IMR-90 (cell line): Measurements from ENCODE around the gene ETV6. TPM values are rescaled to one million over a fixed set of nuclear protein-coding genes. Genes with fewer than 3 reads are reported as not detected.
A peak's percentile ranks its signal among the peaks of the same experiment; 100 is the strongest.

Source experiments
- ATAC-seq: fragments of 200-7000 bp; cut with Tn5 transposase; 2 replicates; pipeline ENCODE4 v1.9.1; 2020; ENCODE audit warnings: low read depth, mild to moderate bottlenecking, moderate library complexity
- BruUV-seq: library from RNA; stranded (reverse); fragments of 400-500 nt; replicated peaks from 2 replicates; lab custom pipeline; 2021; lab: Mats Ljungman, UMichigan
- CTCF ChIA-PET: fragments of 300-600 bp; formaldehyde crosslinking; extraction: SDS; loops from one replicate; lab custom pipeline; 2021; ENCODE audit warnings: antibody characterized with exemption; lab: Yijun Ruan, JAX
- POLR2A ChIA-PET: fragments of 300-600 bp; sonication (Branson Sonifier 250); formaldehyde crosslinking; loops from one replicate; lab custom pipeline; 2022; ENCODE audit warnings: antibody characterized with exemption; ENCODE audit not compliant: unreplicated experiment; lab: Charles Lee
- DNase-seq: peaks from one replicate; pipeline ENCODE4 v3.0.0; 2013
- H2AFZ ChIP-seq: replicated peaks from 2 replicates; pipeline ENCODE3; 2013; ENCODE audit warnings: low read length, mild to moderate bottlenecking; ENCODE audit not compliant: poor library complexity
- H2AK5ac ChIP-seq: 2 replicates; pipeline ENCODE4 v1.6.1; 2013; ENCODE audit warnings: low read depth, low read length, inconsistent platforms
- H2AK9ac ChIP-seq: replicated peaks from 2 replicates; pipeline ENCODE3; 2013; ENCODE audit warnings: mild to moderate bottlenecking, low read depth, low read length, moderate library complexity; ENCODE audit not compliant: poor library complexity
- H2BK120ac ChIP-seq: 2 replicates; pipeline ENCODE4 v1.6.1; 2013; ENCODE audit warnings: low read depth, low read length, inconsistent platforms
- H2BK15ac ChIP-seq: 3 replicates; pipeline ENCODE4 v1.6.1; 2013; ENCODE audit warnings: low read depth, low read length, inconsistent platforms
- H2BK20ac ChIP-seq: 2 replicates; pipeline ENCODE4 v1.6.1; 2013; ENCODE audit warnings: low read depth, mild to moderate bottlenecking, inconsistent platforms, low read length, moderate library complexity
- H2BK5ac ChIP-seq: 2 replicates; pipeline ENCODE4 v1.6.1; 2013; ENCODE audit warnings: mild to moderate bottlenecking, low read depth, low read length, inconsistent platforms; ENCODE audit not compliant: poor library complexity, severe bottlenecking
- H3K14ac ChIP-seq: replicated peaks from 2 replicates; pipeline ENCODE4 v1.6.1; 2013; ENCODE audit warnings: low read depth, low read length, inconsistent platforms
- H3K18ac ChIP-seq: 2 replicates; pipeline ENCODE4 v1.6.1; 2013; ENCODE audit warnings: low read depth, low read length, control low read depth
- H3K23ac ChIP-seq: 2 replicates; pipeline ENCODE4 v1.6.1; 2013; ENCODE audit warnings: low read depth, low read length, inconsistent platforms
- H3K27ac ChIP-seq: 2 replicates; pipeline ENCODE4 v1.5.1; 2013; ENCODE audit warnings: mild to moderate bottlenecking, control low read depth, low read length; ENCODE audit not compliant: insufficient read depth
- H3K27me3 ChIP-seq: 2 replicates; pipeline ENCODE4 v1.6.1; 2013; ENCODE audit warnings: low read length; ENCODE audit not compliant: control insufficient read depth, insufficient read depth
- H3K36me3 ChIP-seq: 2 replicates; pipeline ENCODE4 v1.6.1; 2013; ENCODE audit warnings: low read length, mixed read lengths; ENCODE audit not compliant: control insufficient read depth, insufficient read depth
- H3K4ac ChIP-seq: 2 replicates; pipeline ENCODE4 v1.6.1; 2013; ENCODE audit warnings: low read depth, low read length, inconsistent platforms
- H3K4me1 ChIP-seq: 2 replicates; pipeline ENCODE4 v1.6.1; 2013; ENCODE audit warnings: low read length, mixed read lengths; ENCODE audit not compliant: control insufficient read depth, insufficient read depth
- H3K4me2 ChIP-seq: 2 replicates; pipeline ENCODE4 v1.6.1; 2013; ENCODE audit warnings: low read depth, mild to moderate bottlenecking, control low read depth, low read length, moderate library complexity
- H3K4me3 ChIP-seq: 2 replicates; pipeline ENCODE4 v1.5.1; 2013; ENCODE audit warnings: low read depth, mild to moderate bottlenecking, control low read depth, low read length, moderate library complexity; ENCODE audit not compliant: insufficient read depth
- H3K56ac ChIP-seq: 2 replicates; pipeline ENCODE4 v1.6.1; 2013; ENCODE audit warnings: low read length, inconsistent platforms; ENCODE audit not compliant: insufficient read depth; ENCODE audit errors: extremely low read depth
- H3K79me1 ChIP-seq, 2 experiments: 2 replicates each; pipeline ENCODE4 v1.6.1; 2013; ENCODE audit warnings: low read length in 2 of 2, inconsistent platforms in 1 of 2, low read depth in 1 of 2
- H3K9ac ChIP-seq: 2 replicates; pipeline ENCODE4 v1.6.1; 2013; ENCODE audit warnings: low read depth, low read length, control low read depth
- H3K9me1 ChIP-seq: 2 replicates; pipeline ENCODE4 v1.6.1; 2013; ENCODE audit warnings: low read length, inconsistent platforms; ENCODE audit not compliant: insufficient read depth
- H3K9me3 ChIP-seq: 2 replicates; pipeline ENCODE4 v1.6.1; 2013; ENCODE audit warnings: low read length; ENCODE audit not compliant: control insufficient read depth, insufficient read depth
- H4K20me1 ChIP-seq: 2 replicates; pipeline ENCODE4 v1.6.1; 2013; ENCODE audit warnings: low read length, inconsistent platforms; ENCODE audit not compliant: insufficient read depth
- H4K5ac ChIP-seq: 2 replicates; pipeline ENCODE4 v1.6.1; 2013; ENCODE audit warnings: mild to moderate bottlenecking, low read depth, low read length, control low read depth
- H4K8ac ChIP-seq, 2 experiments: 2 replicates each; pipeline ENCODE4 v1.6.1; 2013; ENCODE audit warnings: low read depth in 2 of 2, low read length in 2 of 2, control low read depth in 1 of 2, inconsistent platforms in 1 of 2
- H4K91ac ChIP-seq: 2 replicates; pipeline ENCODE4 v1.6.1; 2013; ENCODE audit warnings: low read depth, low read length, inconsistent platforms; ENCODE audit not compliant: insufficient read depth
- BHLHE40 ChIP-seq: fragments of 150-350 bp; IDR thresholded peaks from 2 replicates; pipeline ENCODE4 v1.6.1; 2016; ENCODE audit warnings: mild to moderate bottlenecking, low read depth, low read length
- CEBPB ChIP-seq: IDR thresholded peaks from 2 replicates; pipeline ENCODE4 v1.6.1; 2012; ENCODE audit warnings: low read depth, low read length, improper control_type of control experiment
- CHD1 ChIP-seq: IDR thresholded peaks from 2 replicates; pipeline ENCODE4 v1.6.1; 2012; ENCODE audit warnings: low read depth, low read length, improper control_type of control experiment
- CTCF ChIP-seq: conservative IDR thresholded peaks from 2 replicates; pipeline ENCODE4 v1.5.1; 2012; ENCODE audit warnings: mild to moderate bottlenecking, low read depth, low read length, improper control_type of control experiment
- ELK1 ChIP-seq: fragments of 150-350 bp; IDR thresholded peaks from 2 replicates; pipeline ENCODE4 v1.6.1; 2016; ENCODE audit warnings: low read depth, mild to moderate bottlenecking, low read length, moderate library complexity, borderline replicate concordance
- FOS ChIP-seq: fragments of 150-350 bp; IDR thresholded peaks from 2 replicates; pipeline ENCODE4 v1.6.1; 2016; ENCODE audit warnings: low read depth, low read length
- MAFK ChIP-seq: IDR thresholded peaks from 2 replicates; pipeline ENCODE4 v1.6.1; 2012; ENCODE audit warnings: low read depth, low read length, improper control_type of control experiment
- MAZ ChIP-seq: IDR thresholded peaks from 2 replicates; pipeline ENCODE4 v1.6.1; 2012; ENCODE audit warnings: low read depth, mild to moderate bottlenecking, low read length, improper control_type of control experiment, moderate library complexity, borderline replicate concordance
- MXI1 ChIP-seq: IDR thresholded peaks from 2 replicates; pipeline ENCODE4 v1.6.1; 2012; ENCODE audit warnings: low read depth, mild to moderate bottlenecking, low read length, moderate library complexity, borderline replicate concordance
- NFE2L2 ChIP-seq: fragments of 150-350 bp; IDR thresholded peaks from 2 replicates; pipeline ENCODE4 v1.6.1; 2016; ENCODE audit warnings: low read depth, mild to moderate bottlenecking, low read length
- POLR2A ChIP-seq: IDR thresholded peaks from 2 replicates; pipeline ENCODE4 v1.6.1; 2012; ENCODE audit warnings: mild to moderate bottlenecking, low read depth, low read length
- RAD21 ChIP-seq: IDR thresholded peaks from 2 replicates; pipeline ENCODE4 v1.6.1; 2012; ENCODE audit warnings: low read length, improper control_type of control experiment
- RCOR1 ChIP-seq: IDR thresholded peaks from 2 replicates; pipeline ENCODE4 v1.6.1; 2012; ENCODE audit warnings: mild to moderate bottlenecking, low read length, improper control_type of control experiment; ENCODE audit not compliant: insufficient replicate concordance
- SMC3 ChIP-seq: fragments of 150-350 bp; IDR thresholded peaks from 2 replicates; pipeline ENCODE4 v1.6.1; 2016; ENCODE audit warnings: low read depth, mild to moderate bottlenecking, antibody characterized with exemption, low read length, moderate library complexity
- WGBS, 2 experiments: methylation state at CpG; one replicate each; pipeline versions ENCODE4 v1.1.5 to v1.1.7; 2013; ENCODE audit warnings: missing lambda C conversion rate in 2 of 2; ENCODE audit not compliant: insufficient read length in 1 of 2; ENCODE audit errors: extremely low coverage in 2 of 2; 5-methylcytosine and 5-hydroxymethylcytosine counted together
- dilution Hi-C: fragments of 300-500 bp; cut with HindIII; formaldehyde crosslinking; loops from one replicate; pipeline ENCODE4 v1.14.3; 2018; ENCODE audit warnings: low sequenced_read_pairs; ENCODE audit not compliant: unreplicated experiment
- in situ Hi-C: fragments of 300-500 bp; cut with MboI; formaldehyde crosslinking; loops from 3 replicates; pipeline ENCODE4 v1.14.3; 2019; ENCODE audit warnings: low sequenced_read_pairs, inconsistent platforms, mixed read lengths
- intact Hi-C: fragments of 100-400 bp; cut with micrococcal nuclease; formaldehyde crosslinking; loops from 2 replicates; pipeline ENCODE4 v1.10.0; 2022
- polyA plus RNA-seq, 3 experiments: library from polyadenylated mRNA; depleted of rRNA; stranded (reverse); fragments of >200 nt; gene quantifications; 2 replicates each; pipeline ENCODE4 v1.2.3, GENCODE V29; 2012; ENCODE audit warnings: low replicate concordance in 1 of 3
- total RNA-seq: library from RNA; depleted of rRNA; stranded (reverse); fragments of >200 nt; gene quantifications from 2 replicates; pipeline ENCODE4 v1.2.3, GENCODE V29; 2012

Gene ETV6
- total and polyA plus RNA-seq, 2 of the 4 experiments (the other 2 are of a cell fraction), result 8.4 to 9.9 TPM

GRCh38 chr12:11798006-11798708 is 148.7 kb downstream of the ETV6 start:
- no peak for TF ChIP-seq MAFK
- no peak for TF ChIP-seq ELK1
- TF ChIP-seq MAZ, result no peak
- TF ChIP-seq CHD1, result no peak
- TF ChIP-seq CTCF, result no peak
- no peak for TF ChIP-seq RAD21
- no peak for TF ChIP-seq RCOR1
- no peak for TF ChIP-seq MXI1
- TF ChIP-seq POLR2A, result no peak
- TF ChIP-seq CEBPB, result no peak
- no peak for TF ChIP-seq SMC3
- no peak for TF ChIP-seq BHLHE40
- no peak for TF ChIP-seq FOS
- TF ChIP-seq NFE2L2, result no peak
- no peak for DNase-seq
- BruUV-seq, result no TSS peak
- ChIA-PET CTCF (interaction anchor here (0.6 to 0.9 kb wide), 3 partner anchors 14 to 236 kb away, joined by 3 to 7 read pairs (median 3); no protein-coding TSS in a partner anchor), POLR2A (no interaction called here)
- peak overlapping the region; percentile 100 for H3K18ac ChIP-seq
- ATAC-seq, result no peak
- H4K91ac ChIP-seq, result peak overlapping the region; percentile 98
- peak overlapping the region; percentile 98 for H2BK20ac ChIP-seq
- peaks cover 40% of the 10 kb centered on the region for H3K4me1 ChIP-seq
- peak overlapping the region; percentile 93; the same call in 2 of the 3 replicates for H2BK15ac ChIP-seq
- intact Hi-C loops, result loop anchor here (5.0 kb wide), 1 partner anchor 234 kb away; no protein-coding TSS in a partner anchor
- WGBS, 2 experiments, result 65% methylated on average over 4 of the region's 7 CpGs; no CpG with 5 or more reads in 1 of the 2 experiments
- H4K5ac ChIP-seq, result peak overlapping the region; percentile 100
- H3K9me1 ChIP-seq, result peaks cover 45% of the 10 kb centered on the region
- H3K4me3 ChIP-seq, result no peak overlapping the region
- H3K14ac ChIP-seq, result peak overlapping the region; percentile 98
- H3K36me3 ChIP-seq, result peaks cover 1% of the 10 kb centered on the region; the same call in 1 of the 2 replicates
- peak overlapping the region; percentile 97 for H3K23ac ChIP-seq
- H3K27me3 ChIP-seq, result no peaks in the 10 kb centered on the region
- H3K56ac ChIP-seq, result peak overlapping the region; percentile 92
- peak overlapping the region; percentile 91 for H2AK9ac ChIP-seq
- dilution Hi-C loops, result no loop called here
- peak overlapping the region; percentile 98 for H2BK120ac ChIP-seq
- peak overlapping the region; percentile 52 for H3K9ac ChIP-seq
- peak overlapping the region; percentile 91 for H2AK5ac ChIP-seq
- H3K4ac ChIP-seq, result peak overlapping the region; percentile 98
- H2AFZ ChIP-seq, result no peak overlapping the region
- peak overlapping the region; percentile 96 for H3K27ac ChIP-seq
- no peaks in the 10 kb centered on the region for H3K9me3 ChIP-seq
- peak overlapping the region; percentile 72 to 99 for H4K8ac ChIP-seq
- H3K4me2 ChIP-seq, result peak overlapping the region; percentile 25; the same call in 1 of the 2 replicates
- peak overlapping the region; percentile 99 for H2BK5ac ChIP-seq
- peaks cover 3% of the 10 kb centered on the region; the same call in 1 of the 2 replicates for H4K20me1 ChIP-seq
- in situ Hi-C loops, result no loop called here
- peaks cover 33 to 78% of the 10 kb centered on the region in 2 experiments for H3K79me1 ChIP-seq
